OCI-LY7 (cell line): ENCODE measurements around the gene VDR. TPM values are rescaled to one million over a fixed set of nuclear protein-coding genes. Genes with fewer than 3 reads are reported as not detected.

Experiments
- BruUV-seq: library from RNA; stranded (reverse); fragments of 400-500 nt; replicated peaks from 2 replicates; lab custom pipeline; 2021; lab: Mats Ljungman, UMichigan
- CTCF ChIA-PET: fragments of 300-600 bp; sonication (Branson Sonifier 250); formaldehyde crosslinking; loops from one replicate; lab custom pipeline; 2022; ENCODE audit warnings: antibody characterized with exemption; ENCODE audit not compliant: unreplicated experiment; lab: Charles Lee
- POLR2A ChIA-PET: fragments of 300-600 bp; sonication (Branson Sonifier 250); formaldehyde crosslinking; loops from one replicate; lab custom pipeline; 2022; ENCODE audit warnings: antibody characterized with exemption; lab: Charles Lee
- DNase-seq: peaks from one replicate; pipeline ENCODE4 v3.0.0-alpha.2; 2015; ENCODE audit warnings: low spot score
- H2AFZ ChIP-seq: fragments of 200-600 bp; sonication (generic), shearing (Covaris generic); 2 replicates; pipeline ENCODE4 v1.6.1; 2014; ENCODE audit warnings: mild to moderate bottlenecking, antibody characterized with exemption, low read length, moderate library complexity
- H3K27ac ChIP-seq: fragments of 200-600 bp; sonication (generic); 2 replicates; pipeline ENCODE4 v1.5.1; 2014; ENCODE audit warnings: mixed run types, low read depth, mild to moderate bottlenecking, moderate library complexity, low read length, inconsistent platforms; ENCODE audit not compliant: poor library complexity, severe bottlenecking
- H3K36me3 ChIP-seq: fragments of 200-600 bp; sonication (generic); 2 replicates; pipeline ENCODE4 v1.6.1; 2014; ENCODE audit warnings: mild to moderate bottlenecking, antibody characterized with exemption, low read length, moderate library complexity, mixed read lengths; ENCODE audit not compliant: insufficient read depth
- H3K4me1 ChIP-seq: fragments of 200-600 bp; sonication (generic); 2 replicates; pipeline ENCODE4 v1.5.1; 2014; ENCODE audit warnings: mild to moderate bottlenecking, low read length; ENCODE audit not compliant: insufficient read depth, poor library complexity, severe bottlenecking
- H3K4me2 ChIP-seq: fragments of 200-600 bp; sonication (generic); 2 replicates; pipeline ENCODE4 v1.6.1; 2014; ENCODE audit warnings: mild to moderate bottlenecking, low read length
- H3K4me3 ChIP-seq: fragments of 200-600 bp; sonication (generic); 2 replicates; pipeline ENCODE4 v1.5.1; 2014; ENCODE audit warnings: mild to moderate bottlenecking, low read depth, low read length; ENCODE audit not compliant: poor library complexity, severe bottlenecking
- H3K79me2 ChIP-seq: fragments of 200-600 bp; sonication (generic); 2 replicates; pipeline ENCODE4 v1.6.1; 2016; ENCODE audit warnings: low read depth, mild to moderate bottlenecking, low read length, moderate library complexity, mixed read lengths; ENCODE audit not compliant: insufficient read depth
- H3K9me2 ChIP-seq: fragments of 200-600 bp; sonication (generic); 2 replicates; pipeline ENCODE4 v1.6.1; 2016; ENCODE audit warnings: mild to moderate bottlenecking, low read length, mixed read lengths; ENCODE audit not compliant: insufficient read depth
- H3K9me3 ChIP-seq: fragments of 200-600 bp; sonication (generic); 2 replicates; pipeline ENCODE4 v1.6.1; 2014; ENCODE audit warnings: mild to moderate bottlenecking, mixed run types, low read length, mixed read lengths
- H4K20me1 ChIP-seq: fragments of 200-600 bp; sonication (generic); 2 replicates; pipeline ENCODE4 v1.6.1; 2014; ENCODE audit warnings: mild to moderate bottlenecking, antibody characterized with exemption, low read length, moderate library complexity, mixed read lengths; ENCODE audit not compliant: insufficient read depth
- CTCF ChIP-seq: fragments of 200-600 bp; sonication (generic); conservative IDR thresholded peaks from 2 replicates; pipeline ENCODE4 v1.5.1; 2014; ENCODE audit warnings: mild to moderate bottlenecking, antibody characterized with exemption, low read length, moderate library complexity, mixed read lengths
- EZH2phosphoT487 ChIP-seq: fragments of 200-600 bp; sonication (generic); IDR thresholded peaks from 2 replicates; pipeline ENCODE4 v1.6.1; 2018; ENCODE audit warnings: low read depth, borderline replicate concordance, mild to moderate bottlenecking, mixed run types, antibody characterized with exemption, low read length, moderate library complexity, mixed read lengths
- intact Hi-C: fragments of 100-400 bp; cut with micrococcal nuclease; formaldehyde crosslinking; loops from one replicate; pipeline ENCODE4 v1.10.0; 2022; ENCODE audit not compliant: unreplicated experiment
- total RNA-seq, 2 experiments: library from RNA; depleted of rRNA in 1 of 2; stranded (reverse); fragments of >200 nt in 1 of 2; shearing (Covaris generic) in 1 of 2; gene quantifications; 2 replicates each; pipeline ENCODE4 v1.2.3, GENCODE V29; 2014 to 2022

VDR gene
- total RNA-seq, 2 experiments from 2014 or later: 1.9 to 5.4 TPM

- intact Hi-C loops: no loop called here
- H3K4me2 ChIP-seq: no peak overlapping the region
- ChIA-PET POLR2A (no interaction called here), CTCF (no interaction called here)
- no peaks in the 10 kb centered on the region for H3K9me3 ChIP-seq
- no peak overlapping the region for H2AFZ ChIP-seq
- no TSS peak for BruUV-seq
- no peak overlapping the region for H3K27ac ChIP-seq
- no peaks in the 10 kb centered on the region for H4K20me1 ChIP-seq
- no peaks in the 10 kb centered on the region for H3K36me3 ChIP-seq
- H3K4me3 ChIP-seq: no peak overlapping the region
- no peak for DNase-seq
- H3K79me2 ChIP-seq: no peaks in the 10 kb centered on the region
- H3K4me1 ChIP-seq: no peaks in the 10 kb centered on the region
- no peaks in the 10 kb centered on the region for H3K9me2 ChIP-seq
- TF ChIP-seq EZH2phosphoT487 (no peak), CTCF (no peak)
These were observed 52.7 kb downstream of the VDR start for GRCh38 chr12:47852096-47852571.

- no peak overlapping the region for H3K27ac ChIP-seq
- no peak overlapping the region for H3K4me2 ChIP-seq
- intact Hi-C loops: no loop called here
- DNase-seq: no peak
- BruUV-seq: no TSS peak
- H3K79me2 ChIP-seq: no peaks in the 10 kb centered on the region
- H2AFZ ChIP-seq: no peak overlapping the region
- no peak for TF ChIP-seq CTCF
- TF ChIP-seq EZH2phosphoT487: no peak
- H3K4me3 ChIP-seq: no peak overlapping the region
- ChIA-PET POLR2A (interaction anchor here (0.6 to 1.0 kb wide), 2 partner anchors 20 to 46 kb away, joined by 3 read pairs; no protein-coding TSS in a partner anchor), CTCF (no interaction called here)
- no peaks in the 10 kb centered on the region for H3K4me1 ChIP-seq
- no peaks in the 10 kb centered on the region for H3K9me2 ChIP-seq
- no peaks in the 10 kb centered on the region for H4K20me1 ChIP-seq
- no peaks in the 10 kb centered on the region for H3K9me3 ChIP-seq
- no peaks in the 10 kb centered on the region for H3K36me3 ChIP-seq
These were observed 53.4 kb downstream of the VDR start for GRCh38 chr12:47851303-47851952.
